Astrocyte (in vitro differentiated cells and primary cell): ENCODE measurements around the gene NDEL1.

ENCODE experiments used
- EZH2 ChIP-seq: IDR thresholded peaks from 2 replicates; pipeline ENCODE4 v1.6.1; 2012; ENCODE audit warnings: mild to moderate bottlenecking, low read length, inconsistent platforms; ENCODE audit not compliant: insufficient read depth
- TF ChIP-seq, protein P1 (sequence below): IDR thresholded peaks from 2 replicates; pipeline ENCODE4 v1.5.1; 2011; ENCODE audit warnings: low read depth, mild to moderate bottlenecking, inconsistent platforms, low read length, moderate library complexity; ENCODE audit not compliant: insufficient read depth

DNA sequence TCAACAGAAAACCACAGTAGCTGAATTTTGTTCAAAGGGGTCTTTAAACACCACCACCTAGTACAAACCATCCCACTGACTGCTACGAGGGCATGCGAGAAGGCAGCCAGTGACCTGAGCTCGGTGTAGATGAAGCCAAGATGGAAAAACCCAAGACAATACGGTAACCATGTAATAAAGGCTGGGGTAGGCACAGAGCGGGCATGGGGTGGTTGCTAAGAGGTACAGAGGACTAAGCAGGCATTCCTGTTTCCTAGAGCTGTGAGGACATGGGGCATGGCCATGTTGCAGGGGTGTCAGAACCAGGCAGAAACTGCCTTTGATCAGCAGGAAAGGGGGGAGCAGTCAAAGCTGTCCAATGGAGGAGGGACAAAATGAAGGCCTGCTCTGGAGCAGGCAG, 52.1 kb downstream of the NDEL1 start:
- TF ChIP-seq, protein P1, sequence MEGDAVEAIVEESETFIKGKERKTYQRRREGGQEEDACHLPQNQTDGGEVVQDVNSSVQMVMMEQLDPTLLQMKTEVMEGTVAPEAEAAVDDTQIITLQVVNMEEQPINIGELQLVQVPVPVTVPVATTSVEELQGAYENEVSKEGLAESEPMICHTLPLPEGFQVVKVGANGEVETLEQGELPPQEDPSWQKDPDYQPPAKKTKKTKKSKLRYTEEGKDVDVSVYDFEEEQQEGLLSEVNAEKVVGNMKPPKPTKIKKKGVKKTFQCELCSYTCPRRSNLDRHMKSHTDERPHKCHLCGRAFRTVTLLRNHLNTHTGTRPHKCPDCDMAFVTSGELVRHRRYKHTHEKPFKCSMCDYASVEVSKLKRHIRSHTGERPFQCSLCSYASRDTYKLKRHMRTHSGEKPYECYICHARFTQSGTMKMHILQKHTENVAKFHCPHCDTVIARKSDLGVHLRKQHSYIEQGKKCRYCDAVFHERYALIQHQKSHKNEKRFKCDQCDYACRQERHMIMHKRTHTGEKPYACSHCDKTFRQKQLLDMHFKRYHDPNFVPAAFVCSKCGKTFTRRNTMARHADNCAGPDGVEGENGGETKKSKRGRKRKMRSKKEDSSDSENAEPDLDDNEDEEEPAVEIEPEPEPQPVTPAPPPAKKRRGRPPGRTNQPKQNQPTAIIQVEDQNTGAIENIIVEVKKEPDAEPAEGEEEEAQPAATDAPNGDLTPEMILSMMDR, result no peak
- TF ChIP-seq EZH2, result no peak
